DND-41 (cell line): ENCODE results near the gene NUP214.
"Not testable (repeated sequence)": the region's sequence is repeated elsewhere in the genome, so short reads cannot be mapped to it uniquely, and the experiment has no call there.

Experiments used
- ATAC-seq: fragments of 200-7000 bp; cut with Tn5 transposase; 3 replicates; pipeline ENCODE4 v1.9.1; 2021; ENCODE audit warnings: low read depth; ENCODE audit not compliant: insufficient read depth
- DNase-seq: peaks from one replicate; pipeline ENCODE4 v3.0.0-alpha.2; 2020
- H2AFZ ChIP-seq: 2 replicates; pipeline ENCODE4 v1.6.0; 2012; ENCODE audit warnings: low read depth, low read length
- H3K27ac ChIP-seq: 2 replicates; pipeline ENCODE4 v1.5.1; 2012; ENCODE audit warnings: low read length, inconsistent platforms
- H3K27me3 ChIP-seq: fragments of 200-600 bp; sonication (generic); 2 replicates; pipeline ENCODE4 v1.6.0; 2012; ENCODE audit warnings: low read length, mild to moderate bottlenecking, inconsistent platforms; ENCODE audit not compliant: insufficient read depth, poor library complexity
- H3K36me3 ChIP-seq: 2 replicates; pipeline ENCODE4 v1.5.1; 2012; ENCODE audit warnings: low read length, inconsistent platforms; ENCODE audit not compliant: insufficient read depth
- H3K4me1 ChIP-seq: 2 replicates; pipeline ENCODE4 v1.5.1; 2012; ENCODE audit warnings: mild to moderate bottlenecking, low read length; ENCODE audit not compliant: insufficient read depth
- H3K4me2 ChIP-seq: 2 replicates; pipeline ENCODE4 v1.6.0; 2012; ENCODE audit warnings: mild to moderate bottlenecking, moderate library complexity, low read length, inconsistent platforms; ENCODE audit not compliant: insufficient read depth
- H3K4me3 ChIP-seq, 2 experiments: fragments of 200-600 bp in 1 of 2; shearing (Covaris generic) in 1 of 2; 2 replicates each; pipeline ENCODE4 v1.5.1; 2012 to 2016; ENCODE audit warnings: inconsistent platforms in 2 of 2, low read length in 2 of 2, mild to moderate bottlenecking in 2 of 2, low read depth in 1 of 2, moderate library complexity in 1 of 2
- H3K79me2 ChIP-seq: 2 replicates; pipeline ENCODE4 v1.6.0; 2012; ENCODE audit warnings: low read length, inconsistent platforms; ENCODE audit not compliant: insufficient read depth
- H3K9ac ChIP-seq: 2 replicates; pipeline ENCODE4 v1.6.0; 2012; ENCODE audit warnings: low read depth, mild to moderate bottlenecking, inconsistent platforms, low read length, moderate library complexity
- H3K9me3 ChIP-seq: 2 replicates; pipeline ENCODE4 v1.5.1; 2012; ENCODE audit warnings: low read length, moderate library complexity, mild to moderate bottlenecking, inconsistent platforms; ENCODE audit not compliant: insufficient read depth, severe bottlenecking
- H4K20me1 ChIP-seq: 2 replicates; pipeline ENCODE4 v1.6.0; 2012; ENCODE audit warnings: low read length; ENCODE audit not compliant: insufficient read depth
- CTCF ChIP-seq: IDR thresholded peaks from 2 replicates; pipeline ENCODE4 v1.5.1; 2012; ENCODE audit warnings: borderline replicate concordance, low read length, moderate library complexity, mild to moderate bottlenecking; ENCODE audit not compliant: poor library complexity, severe bottlenecking; ENCODE audit errors: extremely low read depth
- EZH2 ChIP-seq: IDR thresholded peaks from 3 replicates; pipeline ENCODE4 v1.6.1; 2012; ENCODE audit warnings: borderline replicate concordance, low read depth, mild to moderate bottlenecking, moderate library complexity, low read length, inconsistent platforms; ENCODE audit not compliant: severe bottlenecking

The NUP214 gene

GRCh38 chr9:131097948-131098278 lies 27.5 kb upstream of the NUP214 start:
- H3K27me3 ChIP-seq, result no peaks in the 10 kb centered on the region
- H3K79me2 ChIP-seq, result no peaks in the 10 kb centered on the region
- H3K9me3 ChIP-seq, result no peaks in the 10 kb centered on the region
- no peak overlapping the region for H3K4me2 ChIP-seq
- DNase-seq, result no peak
- no peaks in the 10 kb centered on the region for H4K20me1 ChIP-seq
- H3K27ac ChIP-seq, result no peak overlapping the region
- H3K9ac ChIP-seq, result no peak overlapping the region
- no peak overlapping the region for H2AFZ ChIP-seq
- TF ChIP-seq CTCF (no peak), EZH2 (no peak)
- no peak overlapping the region for H3K4me3 ChIP-seq
- H3K4me1 ChIP-seq, result no peaks in the 10 kb centered on the region
- H3K36me3 ChIP-seq, result no peaks in the 10 kb centered on the region
- no peak for ATAC-seq

- no peak for TF ChIP-seq CTCF
- no peak for TF ChIP-seq EZH2
- Histone ChIP-seq H4K20me1 (no peaks in the 10 kb centered on the region), H2AFZ (no peak overlapping the region), H3K9ac (no peak overlapping the region), H3K9me3 (no peaks in the 10 kb centered on the region), H3K4me2 (no peak overlapping the region), H3K79me2 (no peaks in the 10 kb centered on the region), H3K27me3 (no peaks in the 10 kb centered on the region), H3K36me3 (no peaks in the 10 kb centered on the region), H3K4me3 (no peak overlapping the region), H3K27ac (no peak overlapping the region), H3K4me1 (no peaks in the 10 kb centered on the region)
- DNase-seq, result no peak
- ATAC-seq, result no peak
Measured at GRCh38 chr9:131098391-131099101, 26.8 kb upstream of the NUP214 start.

GRCh38 chr9:131099102-131099606 lies 26.2 kb upstream of the NUP214 start:
- H3K79me2 ChIP-seq, result no peaks in the 10 kb centered on the region
- no peak overlapping the region for H2AFZ ChIP-seq
- H3K27me3 ChIP-seq, result no peaks in the 10 kb centered on the region
- H3K4me1 ChIP-seq, result no peaks in the 10 kb centered on the region
- H3K36me3 ChIP-seq, result no peaks in the 10 kb centered on the region
- H4K20me1 ChIP-seq, result no peaks in the 10 kb centered on the region
- DNase-seq, result no peak
- H3K4me2 ChIP-seq, result no peak overlapping the region
- no peak for TF ChIP-seq CTCF
- no peak for TF ChIP-seq EZH2
- H3K4me3 ChIP-seq, result no peak overlapping the region
- H3K9ac ChIP-seq, result no peak overlapping the region
- no peak overlapping the region for H3K27ac ChIP-seq
- ATAC-seq, result no peak
- no peaks in the 10 kb centered on the region for H3K9me3 ChIP-seq

GRCh38 chr9:131099845-131100244 lies 25.5 kb upstream of the NUP214 start:
- not testable (repeated sequence) for H3K79me2 ChIP-seq, H3K4me3 ChIP-seq, H3K36me3 ChIP-seq, H3K4me1 ChIP-seq, H3K27me3 ChIP-seq, H3K9ac ChIP-seq, H2AFZ ChIP-seq, H3K9me3 ChIP-seq, H4K20me1 ChIP-seq, DNase-seq, H3K27ac ChIP-seq, ATAC-seq, H3K4me2 ChIP-seq
